CMK (cell line): ENCODE results near the gene PDE8A.
"Not testable (repeated sequence)": the region's sequence is repeated elsewhere in the genome, so short reads cannot be mapped to it uniquely, and the experiment has no call there.

ENCODE experiments used
- DNase-seq: peaks from one replicate; pipeline ENCODE4 v3.0.0-alpha.2; 2010; ENCODE audit warnings: low read depth

The PDE8A gene

GRCh38 chr15:84991014-84991712, 9.5 kb downstream of the PDE8A start:
- DNase-seq, result no peak

GRCh38 chr15:84992157-84992944, 10.7 kb downstream of the PDE8A start:
- no peak for DNase-seq

GRCh38 chr15:84996055-84996454, 14.4 kb downstream of the PDE8A start:
- no peak for DNase-seq

- DNase-seq, result not testable (repeated sequence)
These were observed 15.1 kb downstream of the PDE8A start for GRCh38 chr15:84996714-84997113.

GRCh38 chr15:84997214-84997613, 15.6 kb downstream of the PDE8A start:
- DNase-seq, result not testable (repeated sequence)

- DNase-seq, result no peak
These were observed 18.7 kb downstream of the PDE8A start for GRCh38 chr15:85000189-85000864.

GRCh38 chr15:85000937-85001336, 19.3 kb downstream of the PDE8A start:
- DNase-seq, result no peak

- no peak for DNase-seq
These were observed 20.9 kb downstream of the PDE8A start for GRCh38 chr15:85002517-85002916.

- DNase-seq, result no peak
These were observed 22.1 kb downstream of the PDE8A start for GRCh38 chr15:85003593-85004312.

GRCh38 chr15:85004550-85004949, 22.9 kb downstream of the PDE8A start:
- no peak for DNase-seq

- no peak for DNase-seq
These were observed 23.7 kb downstream of the PDE8A start for GRCh38 chr15:85005319-85005718.

GRCh38 chr15:85005746-85006145, 24.1 kb downstream of the PDE8A start:
- no peak for DNase-seq

GRCh38 chr15:85006201-85006600, 24.5 kb downstream of the PDE8A start:
- no peak for DNase-seq

- DNase-seq, result no peak
These were observed 25.0 kb downstream of the PDE8A start for GRCh38 chr15:85006655-85007054.

- no peak for DNase-seq
These were observed 25.5 kb downstream of the PDE8A start for GRCh38 chr15:85007137-85007536.

GRCh38 chr15:85007741-85008397, 26.2 kb downstream of the PDE8A start:
- DNase-seq, result no peak

GRCh38 chr15:85008474-85009260, 27.0 kb downstream of the PDE8A start:
- DNase-seq, result no peak

GRCh38 chr15:85009435-85009834, 27.8 kb downstream of the PDE8A start:
- no peak for DNase-seq

GRCh38 chr15:85010071-85010385, 28.4 kb downstream of the PDE8A start:
- DNase-seq, result no peak

GRCh38 chr15:85010386-85011159, 28.9 kb downstream of the PDE8A start:
- DNase-seq, result peak; percentile 91
